GM21619 (cell line): ENCODE results near the gene RPLP2.

Source experiments
- ATAC-seq: cut with Tn5 transposase; IDR thresholded peaks from one replicate; pipeline ENCODE4 v1.9.1; 2021; ENCODE audit not compliant: unreplicated experiment

RPLP2 gene

GRCh38 chr11:790721-791564 lies 18.8 kb upstream of the RPLP2 start:
- no peak for ATAC-seq

DNA sequence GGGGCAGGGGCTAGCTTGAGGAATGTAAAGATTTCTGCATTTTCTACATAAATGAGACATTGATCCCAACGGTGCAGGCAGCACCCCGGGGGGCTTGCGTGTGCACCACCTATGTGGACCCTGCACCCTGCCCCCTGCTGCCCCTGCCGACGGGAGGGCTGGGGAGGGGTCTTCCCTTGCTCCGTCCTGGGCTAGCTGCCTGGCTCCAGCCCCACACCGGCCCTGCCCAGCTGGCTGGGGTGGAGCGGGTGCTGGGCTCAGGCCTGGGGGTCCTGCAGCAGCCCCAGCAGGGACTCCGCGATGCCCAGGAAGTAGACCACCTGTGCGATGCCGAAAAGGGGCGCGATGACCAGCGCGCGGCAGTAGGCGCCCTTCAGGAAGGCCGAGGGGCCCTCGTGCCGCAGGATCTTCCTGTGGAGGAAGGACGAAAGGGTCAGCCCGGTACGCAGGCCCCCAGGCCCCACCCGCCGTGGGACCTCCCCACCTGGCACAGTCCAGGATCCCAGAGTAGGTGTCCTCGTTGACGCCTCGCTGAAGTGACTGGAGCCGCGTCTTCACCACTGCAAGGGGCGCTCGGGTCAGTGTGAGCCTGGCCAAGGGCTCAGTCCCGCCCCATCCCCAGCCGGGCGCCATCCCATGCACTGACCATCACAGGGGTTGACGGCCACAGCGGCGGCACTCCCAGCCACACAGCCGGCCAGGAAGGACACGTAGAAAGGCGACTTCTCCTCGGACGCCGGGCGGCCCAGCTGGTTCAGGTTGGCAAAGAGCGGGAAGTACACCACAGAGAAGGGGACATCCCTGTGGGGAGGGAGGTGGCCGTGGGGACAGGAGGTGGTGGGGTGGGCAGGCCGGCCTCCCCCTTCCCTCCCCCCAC lies 17.9 kb upstream of the RPLP2 start:
- no peak for ATAC-seq

DNA sequence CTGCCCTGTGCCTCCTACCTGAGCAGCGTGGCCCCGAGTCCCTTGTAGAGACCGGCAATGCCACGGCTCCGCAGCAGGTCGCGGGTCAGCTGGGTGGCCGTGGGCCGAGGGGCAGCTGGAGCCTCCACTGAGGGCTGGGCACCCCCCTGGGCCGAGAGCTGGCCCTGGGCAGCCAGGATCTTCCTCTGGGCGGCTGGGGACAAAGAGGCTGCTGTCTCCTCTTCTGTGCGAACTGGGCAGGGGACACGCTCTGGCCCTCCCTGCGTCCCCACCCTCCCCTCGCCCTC lies 17.3 kb upstream of the RPLP2 start:
- ATAC-seq: no peak

DNA sequence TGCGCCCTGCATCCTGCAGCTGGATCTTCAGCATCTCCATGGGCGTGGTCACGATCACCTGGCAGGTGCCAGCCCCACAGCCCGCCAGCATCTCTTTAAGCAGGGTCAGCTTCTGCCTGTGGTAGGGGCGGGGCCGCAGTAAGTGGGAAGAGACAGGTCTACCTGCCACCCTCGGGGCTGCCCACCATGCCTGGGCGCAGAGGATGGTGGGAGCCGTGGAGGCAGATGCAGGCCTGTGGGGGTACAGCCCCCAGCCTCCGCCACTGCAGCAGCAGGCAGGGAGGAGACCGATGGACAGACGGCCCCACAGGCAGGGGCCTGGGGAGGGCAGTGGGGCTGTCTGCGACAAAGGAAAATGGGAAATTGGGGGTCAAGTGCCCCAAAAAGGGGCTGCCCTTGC lies 16.9 kb upstream of the RPLP2 start:
- ATAC-seq: no peak

GRCh38 chr11:793556-793955 lies 16.2 kb upstream of the RPLP2 start:
- ATAC-seq: no peak

DNA sequence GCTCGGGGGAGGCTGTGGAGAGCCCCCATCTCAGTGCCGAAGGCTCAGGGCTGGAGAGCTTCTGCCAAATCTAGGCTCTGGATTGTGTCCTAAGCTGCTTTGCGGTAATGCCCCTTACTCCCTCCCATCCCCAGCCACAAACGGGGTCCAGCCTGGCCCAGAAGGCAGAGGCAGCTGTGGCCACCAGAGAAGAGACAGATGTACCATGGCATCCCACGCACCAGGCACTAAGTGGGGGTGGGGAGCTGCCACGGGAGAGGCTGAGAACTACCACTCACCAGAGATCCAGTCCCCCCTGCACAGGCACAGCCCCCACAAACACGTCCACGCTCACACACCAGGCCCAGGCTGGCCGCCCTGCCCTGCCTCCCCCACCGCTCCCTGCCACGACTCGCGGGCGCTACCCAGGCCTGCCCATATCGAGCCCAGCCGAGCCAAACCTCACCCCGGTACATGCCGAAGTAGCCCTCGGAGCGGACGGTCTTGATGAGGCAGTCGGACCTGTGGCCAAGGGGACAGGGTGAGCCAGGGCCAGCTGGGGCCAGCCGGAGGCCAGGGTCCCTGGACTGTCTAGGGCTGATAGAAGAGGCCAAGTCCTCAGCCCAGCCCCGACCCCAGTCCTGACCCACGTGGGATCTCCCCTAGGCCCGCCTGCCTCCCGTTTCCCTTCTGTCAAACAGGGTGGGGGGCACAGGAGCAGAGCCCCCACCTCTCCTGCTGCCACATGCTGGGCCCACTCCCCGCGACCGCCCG lies 15.6 kb upstream of the RPLP2 start:
- ATAC-seq: no peak

GRCh38 chr11:794766-795633 lies 14.8 kb upstream of the RPLP2 start:
- ATAC-seq: no peak

GRCh38 chr11:795634-796564 lies 13.9 kb upstream of the RPLP2 start:
- peak; percentile 16 for ATAC-seq

DNA sequence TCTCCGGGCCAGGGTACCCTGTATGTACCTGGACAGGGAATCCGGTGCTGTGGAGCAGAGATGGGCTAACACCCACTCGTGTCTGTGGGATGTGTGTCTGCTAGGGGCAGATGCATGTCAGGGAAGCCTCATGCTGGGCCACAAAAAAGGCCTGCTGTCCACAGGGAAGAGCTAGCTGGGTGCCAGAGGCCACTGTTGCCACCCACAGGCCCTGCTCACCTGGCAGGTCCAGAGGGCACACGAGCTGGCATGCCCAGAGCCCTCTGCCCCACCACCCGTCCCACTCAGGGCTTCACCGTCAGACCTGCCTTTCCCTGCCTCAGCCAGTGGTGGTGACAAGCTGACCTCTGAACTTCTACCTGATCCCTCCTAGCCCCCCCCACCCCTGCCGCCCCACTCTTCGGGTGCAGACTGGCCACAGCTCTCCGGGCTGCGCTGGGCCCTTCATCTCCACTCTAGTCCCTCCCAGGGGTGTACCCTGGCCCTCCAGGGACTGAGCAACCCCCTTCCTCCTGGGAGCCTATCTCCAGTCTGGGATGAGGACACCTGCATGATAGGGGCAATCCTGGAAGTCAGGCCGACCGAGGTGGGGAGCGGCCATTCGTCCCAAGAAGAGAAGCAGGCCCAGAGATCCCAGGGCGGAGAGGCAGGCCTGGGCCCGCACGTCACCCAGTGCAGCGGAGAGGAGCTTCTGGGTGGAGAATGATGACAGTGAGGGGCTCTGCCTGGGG lies 13.0 kb upstream of the RPLP2 start:
- ATAC-seq: no peak

DNA sequence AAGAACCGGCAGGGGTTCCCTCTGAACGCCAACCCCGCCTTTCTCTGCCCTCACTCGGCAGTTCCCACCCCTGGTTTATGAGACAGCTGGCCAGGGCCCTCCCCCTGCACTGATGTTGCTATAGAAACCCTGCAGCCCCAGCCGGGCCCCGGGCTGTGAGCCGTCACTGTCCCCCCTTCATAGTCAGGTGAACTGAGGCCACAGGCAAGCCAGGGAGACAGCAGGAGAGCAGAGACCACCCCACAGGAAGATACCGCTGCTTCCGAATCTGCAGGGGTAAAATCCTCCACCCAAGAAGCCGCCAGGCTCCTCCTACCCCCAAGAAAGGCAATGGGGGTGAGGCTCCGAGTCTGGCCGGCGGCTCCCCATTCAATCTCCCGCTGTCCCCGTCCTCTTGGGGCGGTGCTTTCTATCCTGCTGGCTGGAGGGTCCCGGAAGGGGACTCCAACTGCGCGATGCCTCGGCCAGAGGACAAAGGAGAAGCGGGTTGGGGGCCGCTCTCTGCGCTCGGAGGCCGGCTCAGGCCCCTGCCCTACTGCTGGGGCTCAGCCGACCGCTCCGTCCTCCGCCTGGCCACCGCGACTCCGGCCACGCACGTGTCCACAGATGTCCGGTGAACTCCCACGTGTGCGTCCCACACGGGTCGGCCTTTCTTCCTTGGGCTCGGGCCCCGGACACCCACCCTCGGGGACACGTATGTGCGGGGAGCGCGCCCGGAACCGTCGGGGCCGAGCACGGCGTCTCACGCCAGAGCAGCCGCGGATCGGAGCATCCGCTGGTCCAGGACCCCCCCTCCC lies 12.3 kb upstream of the RPLP2 start:
- ATAC-seq: peak; percentile 41

- peak; percentile 46 for ATAC-seq
Observed at GRCh38 chr11:798093-798713, 11.6 kb upstream of the RPLP2 start, which contains the start of gene SLC25A22. Gene SLC25A22 (minus strand): TSS chr11:798281. CDS start chr11:795006, 3,275 bp downstream.

DNA sequence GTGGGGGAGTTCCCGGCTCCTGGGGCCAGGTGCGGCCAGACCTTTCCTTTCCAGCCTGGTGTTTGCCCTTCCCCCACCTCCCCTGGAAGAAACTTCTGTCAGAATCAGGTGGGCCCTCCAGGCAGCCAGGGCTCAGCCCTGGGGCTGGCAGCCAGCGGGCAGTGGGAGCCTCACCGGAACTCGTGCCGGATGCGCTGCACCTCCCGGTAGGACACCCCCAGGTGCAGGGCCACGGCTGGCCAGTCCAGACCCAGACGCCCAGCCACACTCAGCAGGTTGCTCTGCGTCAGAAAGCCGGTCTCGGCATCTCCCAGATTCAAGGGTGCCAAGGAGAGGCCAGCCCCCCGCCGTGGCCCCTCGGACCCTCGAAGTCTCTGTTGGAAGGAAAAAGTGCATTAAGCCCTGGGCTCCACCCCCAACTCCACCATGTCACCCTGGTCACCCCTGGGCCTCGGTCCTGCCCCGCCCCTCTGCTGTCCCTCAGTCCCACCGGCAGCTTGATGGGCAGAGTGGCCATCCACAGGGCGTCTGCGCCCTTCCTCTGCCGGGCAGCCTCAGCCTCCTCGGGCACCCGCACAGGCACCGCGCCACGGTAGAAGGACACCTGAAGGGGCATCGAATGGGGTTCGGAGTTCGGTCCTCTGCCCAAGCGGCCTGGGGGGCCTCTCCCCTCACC lies 10.0 kb upstream of the RPLP2 start:
- ATAC-seq: no peak

- ATAC-seq: no peak
Observed at GRCh38 chr11:800473-800872, 9.3 kb upstream of the RPLP2 start.

GRCh38 chr11:801097-801780 lies 8.5 kb upstream of the RPLP2 start:
- ATAC-seq: no peak

GRCh38 chr11:802018-802617 lies 7.6 kb upstream of the RPLP2 start:
- no peak for ATAC-seq
